Fibroblast of villous mesenchyme (primary cell): Measurements from ENCODE around the gene RHEBL1. TPM values are rescaled to one million over a fixed set of nuclear protein-coding genes. Genes with fewer than 3 reads are reported as not detected.

Experiments used
- DNase-seq: peaks from one replicate; pipeline ENCODE4 v3.0.0-alpha.2; 2010; ENCODE audit warnings: low read depth
- H3K4me3 ChIP-seq: 2 replicates; pipeline ENCODE4 v1.5.1; 2011; ENCODE audit warnings: low read depth, mild to moderate bottlenecking, low read length
- CTCF ChIP-seq: IDR thresholded peaks from 2 replicates; pipeline ENCODE4 v1.5.1; 2012; ENCODE audit warnings: low read depth, mild to moderate bottlenecking, low read length; ENCODE audit not compliant: insufficient read depth
- total RNA-seq: library from RNA; depleted of rRNA; stranded (reverse); fragments of >200 nt; gene quantifications from 2 replicates; pipeline ENCODE4 v1.2.3, GENCODE V29; 2012

RHEBL1 gene
- total RNA-seq, 1 donor: 0.86 TPM

GRCh38 chr12:49105504-49106084 is 35.8 kb upstream of the RHEBL1 start:
- DNase-seq: no peak
- no peak overlapping the region for H3K4me3 ChIP-seq
- TF ChIP-seq CTCF: no peak

GRCh38 chr12:49104822-49105221 is 35.0 kb upstream of the RHEBL1 start:
- no peak overlapping the region for H3K4me3 ChIP-seq
- no peak for TF ChIP-seq CTCF
- no peak for DNase-seq

GRCh38 chr12:49100380-49100779 is 30.6 kb upstream of the RHEBL1 start:
- no peak overlapping the region for H3K4me3 ChIP-seq
- no peak for TF ChIP-seq CTCF
- DNase-seq: no peak

GRCh38 chr12:49098703-49099102 is 28.9 kb upstream of the RHEBL1 start:
- DNase-seq: no peak
- TF ChIP-seq CTCF: no peak
- no peak overlapping the region for H3K4me3 ChIP-seq

- peak; percentile 86 for TF ChIP-seq CTCF
- no peak overlapping the region for H3K4me3 ChIP-seq
- peak; percentile 48 for DNase-seq
These were observed 28.3 kb upstream of the RHEBL1 start for GRCh38 chr12:49098035-49098451.

GRCh38 chr12:49097381-49097780 is 27.6 kb upstream of the RHEBL1 start:
- no peak for DNase-seq
- H3K4me3 ChIP-seq: no peak overlapping the region
- TF ChIP-seq CTCF: no peak

GRCh38 chr12:49094975-49095365 is 25.2 kb upstream of the RHEBL1 start:
- no peak overlapping the region for H3K4me3 ChIP-seq
- no peak for TF ChIP-seq CTCF
- no peak for DNase-seq
